Activated naive CD8-positive, alpha-beta T cell (primary cell): Measurements from ENCODE around the gene DNAH5.

Source experiments
- H3K27ac Mint-ChIP-seq: one replicate; pipeline ENCODE4 v1.8.0; 2021; ENCODE audit warnings: mixed read lengths
- H3K27me3 Mint-ChIP-seq: one replicate; pipeline ENCODE4 v1.8.0; 2021; ENCODE audit warnings: mixed read lengths
- H3K36me3 Mint-ChIP-seq: one replicate; pipeline ENCODE4 v1.8.0; 2021; ENCODE audit warnings: mixed read lengths
- H3K4me1 Mint-ChIP-seq: one replicate; pipeline ENCODE4 v1.8.0; 2021; ENCODE audit warnings: low read depth, mixed read lengths
- H3K4me3 Mint-ChIP-seq: one replicate; pipeline ENCODE4 v1.8.0; 2021; ENCODE audit warnings: mild to moderate bottlenecking, mixed read lengths
- H3K9me3 Mint-ChIP-seq: one replicate; pipeline ENCODE4 v1.8.0; 2021; ENCODE audit warnings: low read depth, mixed read lengths

The DNAH5 gene

GRCh38 chr5:13957032-13957645 is 12.7 kb upstream of the DNAH5 start:
- no peaks in the 10 kb centered on the region for H3K9me3 Mint-ChIP-seq
- H3K4me1 Mint-ChIP-seq, result no peaks in the 10 kb centered on the region
- H3K4me3 Mint-ChIP-seq, result no peak overlapping the region
- no peak overlapping the region for H3K27ac Mint-ChIP-seq
- no peaks in the 10 kb centered on the region for H3K36me3 Mint-ChIP-seq
- peaks cover 6% of the 10 kb centered on the region for H3K27me3 Mint-ChIP-seq

DNA sequence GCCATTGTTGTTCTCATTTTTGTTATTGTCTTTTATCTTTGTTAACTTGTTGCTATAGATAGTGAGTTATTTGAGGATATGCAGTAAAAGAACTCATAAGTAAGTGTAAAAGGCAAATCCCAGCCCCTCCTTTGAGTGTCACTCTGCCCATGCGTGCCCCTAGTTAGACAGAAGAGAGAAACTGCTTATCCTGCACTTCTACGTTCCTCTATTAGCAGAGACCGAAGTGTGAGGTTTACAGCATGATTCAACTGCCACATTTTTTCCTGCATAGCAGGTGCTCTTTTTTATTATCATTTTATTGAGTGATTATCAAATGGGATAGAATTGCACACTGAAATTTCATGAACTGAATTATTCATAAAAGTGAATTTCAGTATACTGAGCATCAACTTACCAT is 12.0 kb upstream of the DNAH5 start:
- H3K27me3 Mint-ChIP-seq, result peaks cover 7% of the 10 kb centered on the region

GRCh38 chr5:13955896-13956295 is 11.4 kb upstream of the DNAH5 start:
- no peaks in the 10 kb centered on the region for H3K36me3 Mint-ChIP-seq

More for the DNA sequence above, 12.0 kb upstream of the DNAH5 start:
- Mint-ChIP-seq H3K4me3 (no peak overlapping the region), H3K4me1 (no peaks in the 10 kb centered on the region), H3K36me3 (no peaks in the 10 kb centered on the region), H3K27ac (no peak overlapping the region), H3K9me3 (no peaks in the 10 kb centered on the region)

GRCh38 chr5:13946111-13946510 is 1.6 kb upstream of the DNAH5 start:
- no peaks in the 10 kb centered on the region for H3K27me3 Mint-ChIP-seq
- no peak overlapping the region for H3K27ac Mint-ChIP-seq
- H3K4me3 Mint-ChIP-seq, result no peak overlapping the region
- H3K9me3 Mint-ChIP-seq, result peaks cover 4% of the 10 kb centered on the region
- H3K36me3 Mint-ChIP-seq, result no peaks in the 10 kb centered on the region
- H3K4me1 Mint-ChIP-seq, result no peaks in the 10 kb centered on the region

More at GRCh38 chr5:13955896-13956295, 11.4 kb upstream of the DNAH5 start:
- Mint-ChIP-seq H3K9me3 (no peaks in the 10 kb centered on the region), H3K4me1 (no peaks in the 10 kb centered on the region), H3K27me3 (peaks cover 7% of the 10 kb centered on the region), H3K27ac (no peak overlapping the region), H3K4me3 (no peak overlapping the region)

DNA sequence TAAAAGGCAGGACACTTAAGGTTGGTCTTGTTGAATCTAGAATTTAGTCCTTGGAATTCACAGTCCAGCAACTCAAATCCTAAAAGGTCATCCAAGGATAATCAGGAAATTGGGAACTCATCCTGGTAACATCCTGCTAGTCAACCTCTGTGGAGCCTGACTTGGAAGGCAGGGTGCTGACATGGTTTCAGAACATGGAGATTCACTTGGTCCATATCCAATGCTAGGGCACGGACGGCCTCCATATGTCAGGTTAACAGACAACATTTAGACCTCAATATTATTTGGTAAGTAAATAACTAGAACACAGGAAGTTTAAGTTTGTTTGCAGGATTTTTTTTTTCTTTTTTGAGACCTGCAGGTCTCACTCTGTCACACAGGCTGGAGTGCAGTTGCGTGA is 783 bp upstream of the DNAH5 start:
- H3K9me3 Mint-ChIP-seq, result peaks cover 4% of the 10 kb centered on the region

DNA sequence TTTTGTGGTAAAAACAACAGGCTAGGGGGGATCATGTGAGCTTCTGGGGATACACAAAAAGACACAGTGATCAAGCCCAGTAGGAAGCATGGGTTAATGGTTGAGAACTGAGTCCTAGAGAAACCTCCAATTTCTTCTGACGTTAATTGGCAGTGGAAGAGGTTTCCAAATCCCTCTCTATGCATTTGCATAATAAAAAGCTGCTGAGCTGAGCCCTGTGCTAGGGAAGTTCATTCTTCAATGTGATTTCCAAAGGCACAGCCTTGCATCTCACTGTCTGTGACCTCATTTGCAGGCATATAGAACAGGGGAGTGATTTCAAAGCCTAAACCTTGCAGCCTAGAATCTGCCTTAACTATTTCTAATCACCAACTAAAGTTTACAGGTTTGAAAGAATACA is 812 bp downstream of the DNAH5 start:
- Mint-ChIP-seq H3K4me3 (no peak overlapping the region), H3K9me3 (peaks cover 3% of the 10 kb centered on the region), H3K27me3 (no peaks in the 10 kb centered on the region), H3K36me3 (no peaks in the 10 kb centered on the region), H3K4me1 (no peaks in the 10 kb centered on the region), H3K27ac (no peak overlapping the region)

More for the DNA sequence above, 783 bp upstream of the DNAH5 start:
- Mint-ChIP-seq H3K4me1 (no peaks in the 10 kb centered on the region), H3K36me3 (no peaks in the 10 kb centered on the region), H3K27me3 (no peaks in the 10 kb centered on the region), H3K4me3 (no peak overlapping the region), H3K27ac (no peak overlapping the region)

- Mint-ChIP-seq H3K36me3 (no peaks in the 10 kb centered on the region), H3K4me1 (no peaks in the 10 kb centered on the region), H3K27me3 (no peaks in the 10 kb centered on the region), H3K4me3 (no peak overlapping the region), H3K27ac (no peak overlapping the region), H3K9me3 (no peaks in the 10 kb centered on the region)
These were observed 3.0 kb downstream of the DNAH5 start for GRCh38 chr5:13941468-13941867.

GRCh38 chr5:13939638-13940037 is 4.8 kb downstream of the DNAH5 start:
- no peak overlapping the region for H3K27ac Mint-ChIP-seq
- no peaks in the 10 kb centered on the region for H3K36me3 Mint-ChIP-seq
- H3K4me1 Mint-ChIP-seq, result no peaks in the 10 kb centered on the region
- H3K9me3 Mint-ChIP-seq, result no peaks in the 10 kb centered on the region
- no peak overlapping the region for H3K4me3 Mint-ChIP-seq
- H3K27me3 Mint-ChIP-seq, result no peaks in the 10 kb centered on the region

DNA sequence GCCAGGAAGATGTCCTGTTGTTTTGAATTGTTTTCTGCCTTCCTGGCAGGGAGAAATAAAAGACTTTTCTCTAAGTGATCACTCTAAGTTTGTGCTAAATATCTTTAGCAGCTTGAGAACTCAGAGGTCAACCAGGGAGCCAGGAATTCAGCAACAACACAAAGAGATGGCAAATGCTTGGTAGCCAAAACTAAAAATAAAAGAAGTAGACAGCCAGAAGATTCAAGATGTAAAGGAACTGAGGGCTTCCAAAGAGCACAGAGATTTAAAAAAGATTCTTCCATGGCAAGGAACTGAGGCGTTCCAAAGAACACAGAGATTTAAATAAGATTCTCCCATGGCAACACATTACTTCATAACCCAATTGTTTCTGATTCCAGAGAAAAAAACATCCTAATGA is 9.6 kb downstream of the DNAH5 start:
- Mint-ChIP-seq H3K9me3 (peaks cover 5% of the 10 kb centered on the region), H3K36me3 (no peaks in the 10 kb centered on the region), H3K27me3 (no peaks in the 10 kb centered on the region)

DNA sequence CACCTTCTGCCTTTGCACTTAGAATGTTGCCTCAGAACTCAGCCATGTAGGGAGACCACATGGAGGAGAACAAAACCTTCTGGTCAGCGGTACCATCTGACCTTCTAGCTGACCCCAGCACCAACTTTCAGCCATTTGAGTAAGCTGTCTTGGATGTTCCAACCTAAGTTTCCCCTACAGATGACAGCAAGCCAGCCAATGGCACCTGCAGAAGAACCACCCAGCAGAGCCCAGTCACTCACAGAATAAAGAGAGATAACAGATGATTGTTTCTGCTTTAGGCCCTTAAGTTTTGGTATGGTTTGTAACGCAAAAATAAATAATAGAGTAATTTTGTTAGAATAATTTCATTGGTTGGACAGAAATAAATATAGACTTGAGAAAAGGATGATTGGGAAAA is 10.4 kb downstream of the DNAH5 start:
- H3K27ac Mint-ChIP-seq, result no peak overlapping the region
- no peaks in the 10 kb centered on the region for H3K4me1 Mint-ChIP-seq
- H3K27me3 Mint-ChIP-seq, result no peaks in the 10 kb centered on the region
- H3K4me3 Mint-ChIP-seq, result no peak overlapping the region
- peaks cover 5% of the 10 kb centered on the region for H3K9me3 Mint-ChIP-seq
- no peaks in the 10 kb centered on the region for H3K36me3 Mint-ChIP-seq

More for the DNA sequence above, 9.6 kb downstream of the DNAH5 start:
- no peak overlapping the region for H3K4me3 Mint-ChIP-seq
- no peak overlapping the region for H3K27ac Mint-ChIP-seq
- H3K4me1 Mint-ChIP-seq, result no peaks in the 10 kb centered on the region

DNA sequence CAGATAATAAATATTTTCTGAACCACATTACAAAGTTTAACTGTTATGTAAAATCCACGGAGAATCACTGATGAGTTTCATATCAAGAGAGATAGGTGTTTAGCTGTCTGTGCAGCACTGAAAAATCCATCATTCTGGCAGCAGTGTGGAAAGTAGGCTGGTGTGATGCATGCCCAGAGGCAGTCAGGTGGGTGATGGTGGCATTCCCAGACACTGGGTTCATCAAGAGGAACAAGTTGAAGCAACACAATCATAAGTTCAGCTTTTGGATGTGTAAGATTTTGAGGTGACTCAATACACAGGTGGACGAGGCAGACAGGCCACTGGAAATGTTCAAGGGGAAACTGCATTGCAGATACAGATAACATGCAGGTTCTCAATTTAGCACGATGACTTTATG is 11.9 kb downstream of the DNAH5 start:
- Mint-ChIP-seq H3K4me1 (no peaks in the 10 kb centered on the region), H3K36me3 (no peaks in the 10 kb centered on the region), H3K27me3 (no peaks in the 10 kb centered on the region), H3K4me3 (no peak overlapping the region), H3K9me3 (peaks cover 5% of the 10 kb centered on the region), H3K27ac (no peak overlapping the region)

DNA sequence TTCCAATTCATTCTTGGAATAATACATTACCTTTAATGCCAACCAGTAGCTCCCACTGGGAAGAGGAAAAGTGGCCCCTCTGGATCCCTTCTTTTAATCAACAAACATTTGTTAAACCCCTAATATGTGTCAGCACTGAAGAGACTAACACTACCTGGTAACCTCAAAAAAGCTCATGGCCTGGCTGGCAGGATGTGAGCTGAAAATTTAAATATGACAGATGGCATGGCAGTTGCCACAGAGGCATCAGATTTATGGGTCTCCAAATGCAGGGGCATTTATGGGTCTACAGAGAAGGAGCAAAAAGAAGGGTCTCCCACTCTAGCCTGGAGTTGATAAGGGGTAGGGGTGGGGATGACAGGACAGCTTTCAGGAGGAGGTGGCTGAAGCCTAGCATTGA is 12.5 kb downstream of the DNAH5 start:
- H3K36me3 Mint-ChIP-seq, result no peaks in the 10 kb centered on the region
- H3K27ac Mint-ChIP-seq, result no peak overlapping the region
- H3K27me3 Mint-ChIP-seq, result no peaks in the 10 kb centered on the region
- H3K4me1 Mint-ChIP-seq, result no peaks in the 10 kb centered on the region
- H3K9me3 Mint-ChIP-seq, result peaks cover 5% of the 10 kb centered on the region
- H3K4me3 Mint-ChIP-seq, result no peak overlapping the region

- no peak overlapping the region for H3K27ac Mint-ChIP-seq
- no peaks in the 10 kb centered on the region for H3K36me3 Mint-ChIP-seq
- no peaks in the 10 kb centered on the region for H3K4me1 Mint-ChIP-seq
- no peak overlapping the region for H3K4me3 Mint-ChIP-seq
- no peaks in the 10 kb centered on the region for H3K27me3 Mint-ChIP-seq
- peaks cover 5% of the 10 kb centered on the region for H3K9me3 Mint-ChIP-seq
These were observed 13.8 kb downstream of the DNAH5 start for GRCh38 chr5:13930541-13931171.

DNA sequence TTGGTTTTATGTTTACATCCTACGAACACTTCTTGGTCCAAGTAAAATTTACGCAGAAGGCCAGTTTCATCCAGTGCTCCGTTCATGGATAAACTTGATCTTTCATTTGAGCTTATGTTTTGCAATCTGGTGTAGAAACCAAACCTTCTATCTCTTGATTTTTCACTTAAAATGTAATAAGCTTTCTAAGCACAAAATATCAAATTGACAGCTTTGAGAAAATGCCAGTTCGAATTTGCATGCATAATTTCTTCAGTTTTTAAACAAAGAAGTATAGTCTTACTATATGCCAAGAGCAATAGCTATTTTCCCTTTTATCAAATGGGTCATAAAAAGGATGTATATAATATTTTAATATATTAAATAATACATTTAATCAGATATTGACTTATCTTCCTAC is 17.8 kb downstream of the DNAH5 start:
- H3K36me3 Mint-ChIP-seq, result no peaks in the 10 kb centered on the region

DNA sequence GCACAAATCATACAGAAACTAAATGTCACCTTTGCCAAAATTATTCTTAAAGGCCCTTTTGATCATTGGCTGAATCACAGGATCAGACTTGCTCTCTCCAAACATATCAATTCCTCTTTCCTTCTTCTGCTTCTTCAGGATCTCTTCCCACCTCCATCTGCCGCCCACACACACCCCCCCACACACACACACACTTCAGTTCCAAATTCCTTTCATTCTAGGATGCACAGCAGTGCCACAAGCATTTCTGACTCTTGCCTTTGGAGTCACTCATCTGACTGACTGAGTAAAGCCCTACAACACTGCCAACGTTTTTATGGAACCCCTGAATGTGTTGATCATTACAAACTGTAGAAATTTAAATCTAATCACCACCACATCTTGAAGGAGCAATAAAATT is 22.9 kb downstream of the DNAH5 start:
- Mint-ChIP-seq H3K4me3 (no peak overlapping the region), H3K9me3 (no peaks in the 10 kb centered on the region), H3K27ac (no peak overlapping the region), H3K36me3 (no peaks in the 10 kb centered on the region), H3K27me3 (no peaks in the 10 kb centered on the region), H3K4me1 (no peaks in the 10 kb centered on the region)

More for the DNA sequence above, 17.8 kb downstream of the DNAH5 start:
- H3K27me3 Mint-ChIP-seq, result no peaks in the 10 kb centered on the region
- no peaks in the 10 kb centered on the region for H3K4me1 Mint-ChIP-seq
- no peak overlapping the region for H3K4me3 Mint-ChIP-seq
- H3K9me3 Mint-ChIP-seq, result no peaks in the 10 kb centered on the region
- no peak overlapping the region for H3K27ac Mint-ChIP-seq

GRCh38 chr5:13919786-13920185 is 24.7 kb downstream of the DNAH5 start:
- Mint-ChIP-seq H3K27ac (no peak overlapping the region), H3K4me3 (no peak overlapping the region), H3K36me3 (no peaks in the 10 kb centered on the region), H3K9me3 (no peaks in the 10 kb centered on the region), H3K27me3 (no peaks in the 10 kb centered on the region), H3K4me1 (no peaks in the 10 kb centered on the region)
